Measurements from ENCODE around the gene DHRSX. TPM values are rescaled to one million over a fixed set of nuclear protein-coding genes. Genes with fewer than 3 reads are reported as not detected.

The DHRSX gene
- total and polyA plus RNA-seq, 9 of the 15 experiments (the other 6 are each of a cell fraction or from before 2014, with no cell fraction given), result 0.59 to 11.0 (median 6.2) TPM

DNA sequence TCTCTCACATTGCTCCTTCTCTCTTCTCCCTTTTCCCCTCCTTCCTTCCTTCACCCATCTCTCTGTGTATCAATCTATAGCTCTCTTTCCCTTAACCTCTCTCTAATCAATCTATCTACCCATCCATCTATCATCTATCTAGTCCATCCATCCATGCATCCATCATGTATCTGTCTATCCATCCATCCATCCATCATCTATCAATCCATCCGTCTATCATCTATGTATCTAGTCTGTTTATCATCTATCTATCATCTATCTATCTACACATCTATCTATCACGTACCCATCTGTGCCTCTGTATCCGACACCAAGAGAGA is 307.5 kb downstream of the DHRSX start (continued):
- TF ChIP-seq ZNF407 (IDR thresholded peaks at IDR 0.05; ENCODE audit: low read depth) (no peak), ZBTB7A (IDR thresholded peaks at IDR 0.05; ENCODE audit: borderline replicate concordance, control insufficient read depth, low read depth, low read length) (no peak), ATF7 (IDR thresholded peaks at IDR 0.05) (no peak)
